ENCODE data around the gene VASN.

VASN gene

DNA sequence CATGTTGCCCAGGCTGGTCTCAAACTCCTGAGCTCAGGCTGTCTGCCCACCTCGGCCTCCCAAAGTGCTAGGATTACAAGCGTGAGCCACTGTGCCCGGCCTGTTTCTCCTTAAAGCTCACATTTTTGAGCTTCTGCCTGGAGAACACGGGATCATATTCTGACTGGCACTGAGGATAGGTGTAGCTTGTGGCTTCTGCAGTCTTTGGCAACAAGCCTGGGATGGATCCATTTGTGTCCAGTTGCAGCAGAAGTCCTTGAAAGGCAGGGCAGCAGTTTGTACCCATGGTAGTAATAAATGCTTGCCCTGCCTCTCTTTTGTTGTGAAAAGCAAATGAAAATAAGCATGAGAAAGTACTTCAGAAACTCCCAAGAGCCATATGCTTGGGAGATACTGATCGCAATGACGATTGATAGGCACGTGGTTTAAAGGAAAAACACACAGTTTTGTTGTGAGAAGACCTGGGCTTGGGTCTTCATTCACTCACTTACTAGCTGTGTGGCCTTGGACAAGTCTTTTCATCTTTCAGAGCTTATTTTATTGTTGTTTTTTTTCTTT is 47.8 kb downstream of the VASN start:
- DNase-seq (ENCODE audit: extremely low spot score) = no peak
- ChIA-PET CTCF (interaction anchor here (0.7 to 5.8 kb wide), 2 partner anchors 16 to 166 kb away, joined by 7 to 54 read pairs; no protein-coding TSS in a partner anchor), POLR2A (no interaction called here)
- no peak for TF ChIP-seq HDGF (IDR thresholded peaks at IDR 0.05; ENCODE audit: borderline replicate concordance)
- no peak for TF ChIP-seq SP1 (IDR thresholded peaks at IDR 0.05)
- no peak for TF ChIP-seq TARDBP (IDR thresholded peaks at IDR 0.05)
- no peak for TF ChIP-seq FOXA1 (IDR thresholded peaks at IDR 0.05)
- TF ChIP-seq FOXK2 (IDR thresholded peaks at IDR 0.05) = no peak
- TF ChIP-seq LEF1 (IDR thresholded peaks at IDR 0.05; ENCODE audit: borderline replicate concordance) = no peak
- TF ChIP-seq SUZ12 (IDR thresholded peaks at IDR 0.05) = no peak
- TF ChIP-seq FOXM1 (IDR thresholded peaks at IDR 0.05; ENCODE audit: borderline replicate concordance) = no peak
- no peak for TF ChIP-seq ELF4 (IDR thresholded peaks at IDR 0.05)
- TF ChIP-seq ARNT (IDR thresholded peaks at IDR 0.05) = no peak
- no peak for TF ChIP-seq L3MBTL2 (conservative IDR thresholded peaks at IDR 0.05)
- TF ChIP-seq, protein P1, sequence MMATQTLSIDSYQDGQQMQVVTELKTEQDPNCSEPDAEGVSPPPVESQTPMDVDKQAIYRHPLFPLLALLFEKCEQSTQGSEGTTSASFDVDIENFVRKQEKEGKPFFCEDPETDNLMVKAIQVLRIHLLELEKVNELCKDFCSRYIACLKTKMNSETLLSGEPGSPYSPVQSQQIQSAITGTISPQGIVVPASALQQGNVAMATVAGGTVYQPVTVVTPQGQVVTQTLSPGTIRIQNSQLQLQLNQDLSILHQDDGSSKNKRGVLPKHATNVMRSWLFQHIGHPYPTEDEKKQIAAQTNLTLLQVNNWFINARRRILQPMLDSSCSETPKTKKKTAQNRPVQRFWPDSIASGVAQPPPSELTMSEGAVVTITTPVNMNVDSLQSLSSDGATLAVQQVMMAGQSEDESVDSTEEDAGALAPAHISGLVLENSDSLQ (IDR thresholded peaks at IDR 0.05) = no peak
- TF ChIP-seq CTBP1 (IDR thresholded peaks at IDR 0.05; ENCODE audit: borderline replicate concordance) = no peak
- TF ChIP-seq BHLHE40 (IDR thresholded peaks at IDR 0.05; ENCODE audit: borderline replicate concordance) = no peak
- no peak for TF ChIP-seq ZNF384 (IDR thresholded peaks at IDR 0.05)
- TF ChIP-seq NFRKB (IDR thresholded peaks at IDR 0.05) = no peak

DNA sequence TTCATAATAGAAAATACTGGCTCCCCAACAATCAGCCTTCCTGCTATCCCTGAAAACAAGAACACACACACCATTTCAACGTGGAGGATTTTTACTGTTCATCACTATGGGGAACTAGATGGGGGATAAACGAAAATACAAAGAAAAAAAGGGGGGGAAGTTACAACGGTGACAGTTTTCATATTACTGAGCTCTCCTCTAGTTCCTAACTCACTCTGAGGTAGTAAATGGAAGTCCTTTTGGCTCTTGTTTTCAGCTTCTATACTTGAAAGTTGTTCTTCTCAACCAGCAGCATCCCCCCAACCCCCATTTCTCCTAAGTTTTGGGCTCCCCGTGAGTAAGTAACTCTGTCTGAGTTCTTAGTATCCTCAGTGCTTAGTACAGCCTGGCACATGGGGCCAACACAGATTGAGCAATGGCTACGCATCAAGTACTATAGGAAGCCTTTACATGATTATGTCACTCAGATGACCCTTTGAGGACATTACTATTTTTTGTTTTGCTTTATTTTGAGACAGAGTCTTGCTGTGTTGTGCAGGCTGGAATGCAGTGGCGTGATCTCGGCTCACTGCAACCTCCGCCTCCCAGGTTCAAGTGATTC is 49.0 kb downstream of the VASN start:
- POLR2A ChIA-PET = interaction anchor here (0.6 kb wide), 1 partner anchor 154 kb away, joined by 3 read pairs; no protein-coding TSS in a partner anchor
- DNase-seq (ENCODE audit: extremely low spot score) = no peak
- CTCF ChIA-PET = no interaction called here
- TF ChIP-seq BHLHE40 (IDR thresholded peaks at IDR 0.05; ENCODE audit: borderline replicate concordance) (no peak), FOXM1 (IDR thresholded peaks at IDR 0.05; ENCODE audit: borderline replicate concordance) (no peak), ELF4 (IDR thresholded peaks at IDR 0.05) (no peak), CTBP1 (IDR thresholded peaks at IDR 0.05; ENCODE audit: borderline replicate concordance) (no peak), ARNT (IDR thresholded peaks at IDR 0.05) (no peak), FOXA1 (IDR thresholded peaks at IDR 0.05) (no peak), ZNF384 (IDR thresholded peaks at IDR 0.05) (no peak), LEF1 (IDR thresholded peaks at IDR 0.05; ENCODE audit: borderline replicate concordance) (no peak), SUZ12 (IDR thresholded peaks at IDR 0.05) (no peak), L3MBTL2 (conservative IDR thresholded peaks at IDR 0.05) (no peak), NFRKB (IDR thresholded peaks at IDR 0.05) (no peak), SP1 (IDR thresholded peaks at IDR 0.05) (no peak), HDGF (IDR thresholded peaks at IDR 0.05; ENCODE audit: borderline replicate concordance) (no peak), TARDBP (IDR thresholded peaks at IDR 0.05) (no peak), FOXK2 (IDR thresholded peaks at IDR 0.05) (no peak)
- TF ChIP-seq, protein P1 (IDR thresholded peaks at IDR 0.05) = no peak

DNA sequence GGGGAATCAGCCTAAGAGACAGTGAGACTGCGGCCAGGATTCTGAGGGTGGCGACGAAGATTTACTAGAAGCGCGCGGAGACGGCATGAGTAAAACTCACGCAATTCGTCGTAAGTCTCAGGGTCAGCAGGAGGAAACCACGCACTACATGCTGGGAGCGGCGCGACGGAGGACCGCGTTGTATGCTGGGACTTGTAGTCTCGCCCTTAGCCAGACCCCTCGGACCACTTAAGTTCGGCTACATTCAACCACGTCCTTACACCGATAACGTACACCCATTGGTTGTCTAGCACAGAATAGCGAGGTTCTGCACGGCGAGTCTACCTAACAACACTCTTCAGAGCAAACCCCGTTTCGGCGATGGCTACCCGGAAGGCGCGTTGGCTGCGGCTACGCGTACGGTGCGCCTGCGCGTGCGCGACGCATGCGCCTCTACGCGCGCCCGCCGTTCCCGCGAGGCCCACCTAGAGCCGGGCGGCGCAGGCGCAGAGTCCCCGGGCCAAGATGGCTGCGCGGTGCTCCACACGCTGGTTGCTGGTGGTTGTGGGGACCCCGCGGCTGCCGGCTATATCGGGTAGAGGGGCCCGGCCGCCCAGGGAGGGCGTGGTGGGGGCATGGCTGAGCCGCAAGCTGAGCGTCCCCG is 53.9 kb downstream of the VASN start, which contains the start of gene DNAJA3:
DNAJA3 (plus strand) TSS at position 491 of the 643 bp plus-strand sequence; CDS start at position 505, 14 bp downstream.
- TF ChIP-seq LEF1 (IDR thresholded peaks at IDR 0.05; ENCODE audit: borderline replicate concordance) = no peak
- peak; percentile 95 for TF ChIP-seq ELF4 (IDR thresholded peaks at IDR 0.05)
- TF ChIP-seq L3MBTL2 (conservative IDR thresholded peaks at IDR 0.05) = peak; percentile 83
- peak; percentile 98 for DNase-seq (ENCODE audit: extremely low spot score)
- ChIA-PET POLR2A (interaction anchor here (0.6 to 0.9 kb wide), 2 partner anchors 10 to 210 kb away, joined by 3 read pairs; no protein-coding TSS in a partner anchor), CTCF (interaction anchor here (0.6 kb wide), 1 partner anchor 191 kb away, joined by 3 read pairs; no protein-coding TSS in a partner anchor)

DNA sequence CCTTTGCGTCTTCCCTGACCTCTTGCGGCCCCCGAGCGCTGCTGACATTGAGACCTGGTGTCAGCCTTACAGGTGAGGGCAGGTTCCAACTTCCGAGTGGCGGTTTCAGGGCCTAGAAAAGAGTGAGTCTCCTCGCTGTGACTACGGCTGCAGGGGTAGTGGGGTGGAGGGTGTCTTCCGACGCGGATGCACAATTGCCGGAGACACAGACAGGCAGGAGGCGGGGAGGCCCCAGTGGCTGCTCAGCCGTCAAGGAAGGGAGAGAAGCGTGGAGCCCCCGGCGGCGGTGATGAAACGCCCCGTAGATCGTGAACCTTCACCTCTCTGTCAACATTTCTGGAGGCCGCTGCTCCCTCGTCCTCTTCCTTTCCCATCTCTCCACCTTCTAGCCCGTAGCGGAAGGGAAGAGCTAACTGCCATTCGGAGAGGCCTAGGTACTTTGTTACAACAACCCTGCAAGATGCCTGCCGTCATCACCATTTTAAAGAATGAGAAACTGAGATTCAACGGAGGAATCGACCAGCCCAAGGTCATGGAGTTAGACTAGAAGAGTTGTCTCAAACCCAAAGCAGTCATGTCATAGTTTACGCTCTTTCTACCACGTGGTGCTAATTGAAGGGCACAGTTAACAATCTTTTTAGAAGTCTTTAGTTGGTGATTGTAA is 54.5 kb downstream of the VASN start:
- TF ChIP-seq BHLHE40 (IDR thresholded peaks at IDR 0.05; ENCODE audit: borderline replicate concordance) (no peak), L3MBTL2 (conservative IDR thresholded peaks at IDR 0.05) (no peak), TARDBP (IDR thresholded peaks at IDR 0.05) (no peak), CTBP1 (IDR thresholded peaks at IDR 0.05; ENCODE audit: borderline replicate concordance) (no peak), FOXM1 (IDR thresholded peaks at IDR 0.05; ENCODE audit: borderline replicate concordance) (no peak), ARNT (IDR thresholded peaks at IDR 0.05) (no peak), LEF1 (IDR thresholded peaks at IDR 0.05; ENCODE audit: borderline replicate concordance) (no peak), ZNF384 (IDR thresholded peaks at IDR 0.05) (no peak), SP1 (IDR thresholded peaks at IDR 0.05) (no peak), HDGF (IDR thresholded peaks at IDR 0.05; ENCODE audit: borderline replicate concordance) (no peak), FOXA1 (IDR thresholded peaks at IDR 0.05) (no peak)
- POLR2A ChIA-PET = interaction anchor here (0.6 kb wide), 1 partner anchor 211 kb away, joined by 3 read pairs; no protein-coding TSS in a partner anchor
- DNase-seq (ENCODE audit: extremely low spot score) = peak; percentile 29
- CTCF ChIA-PET = interaction anchor here (0.6 kb wide), 1 partner anchor 190 kb away, joined by 3 read pairs; no protein-coding TSS in a partner anchor

DNA sequence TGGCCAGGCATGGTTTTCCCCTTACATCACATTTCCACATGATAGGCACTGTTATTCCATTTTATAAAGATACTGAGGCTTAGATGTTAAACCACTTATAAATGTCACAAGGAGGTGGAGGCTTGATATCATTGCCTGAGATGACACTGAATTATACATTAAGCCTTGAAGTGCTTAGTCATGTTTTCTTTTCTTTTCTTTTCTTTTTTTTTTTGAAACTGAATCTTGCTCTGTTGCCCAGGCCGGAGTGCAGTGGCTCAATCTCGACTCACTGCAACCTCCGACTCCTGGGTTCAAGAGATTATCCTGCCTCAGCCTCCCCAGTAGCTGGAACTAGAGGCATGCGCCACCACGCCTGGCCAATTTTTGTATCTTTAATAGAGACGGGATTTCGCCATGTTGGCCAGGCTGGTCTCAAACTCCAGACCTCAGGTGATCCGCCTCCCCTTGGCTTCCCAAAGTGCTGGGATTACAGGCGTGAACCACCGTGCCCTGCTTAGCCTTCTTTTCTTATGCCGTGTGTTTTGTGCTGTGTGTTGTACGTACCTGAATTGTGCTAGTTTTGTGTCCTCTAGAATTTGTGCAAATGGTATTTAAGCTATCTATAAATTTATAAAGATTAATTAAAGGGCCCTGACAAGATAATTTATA is 55.2 kb downstream of the VASN start:
- DNase-seq (ENCODE audit: extremely low spot score) = no peak
- no peak for TF ChIP-seq BHLHE40 (IDR thresholded peaks at IDR 0.05; ENCODE audit: borderline replicate concordance)
- CTCF ChIA-PET = no interaction called here
- POLR2A ChIA-PET = interaction anchor here (1.8 kb wide), 1 partner anchor 10 kb away, joined by 7 read pairs; the partner anchor contains the start of gene CORO7
